Subcutaneous adipose tissue (tissue), 4 donors: ENCODE data around the gene SMIM41. TPM values are rescaled to one million over a fixed set of nuclear protein-coding genes. Genes with fewer than 3 reads are reported as not detected.

Experiments used
- CTCF ChIP-seq: fragments of 450-650 bp; IDR thresholded peaks from one replicate; pipeline ENCODE4 v1.5.1; 2016; ENCODE audit warnings: low read depth, mild to moderate bottlenecking, control low read depth, antibody characterized with exemption, moderate library complexity
- total RNA-seq, 4 donors: library from RNA; depleted of rRNA; stranded (reverse); fragments of >200 nt; gene quantifications; one replicate each; pipeline ENCODE4 v1.1.0, GENCODE V29; 2016

Gene SMIM41
- total RNA-seq, 4 donors from 2014 or later = not detected

GRCh38 chr12:52148464-52149181 is 69.1 kb downstream of the SMIM41 start:
- no peak for TF ChIP-seq CTCF

- TF ChIP-seq CTCF = no peak
Measured at GRCh38 chr12:52149182-52149641, 69.7 kb downstream of the SMIM41 start.

- no peak for TF ChIP-seq CTCF
Measured at GRCh38 chr12:52149651-52150241, 70.2 kb downstream of the SMIM41 start.

- TF ChIP-seq CTCF = no peak
Measured at GRCh38 chr12:52151153-52151836, 71.8 kb downstream of the SMIM41 start.

- no peak for TF ChIP-seq CTCF
Measured at GRCh38 chr12:52151837-52152783, 72.6 kb downstream of the SMIM41 start.

GRCh38 chr12:52152905-52153317 is 73.4 kb downstream of the SMIM41 start:
- no peak for TF ChIP-seq CTCF
